H9 (cell line): Measurements from ENCODE around the gene PRKAR1A. TPM values are rescaled to one million over a fixed set of nuclear protein-coding genes. Genes with fewer than 3 reads are reported as not detected.

Experiments
- DNase-seq: peaks from one replicate; pipeline ENCODE4 v3.0.0-alpha.2; 2017
- H2AFZ ChIP-seq: one replicate; pipeline ENCODE4 v1.6.1; 2013; ENCODE audit warnings: mild to moderate bottlenecking, low read length, control low read depth, moderate library complexity
- H2AK5ac ChIP-seq: 2 replicates; pipeline ENCODE4 v1.6.1; 2013; ENCODE audit warnings: low read length, control low read depth, mixed read lengths; ENCODE audit not compliant: insufficient read length
- H2BK120ac ChIP-seq: one replicate; pipeline ENCODE4 v1.6.1; 2013; ENCODE audit warnings: low read depth, mild to moderate bottlenecking, low read length, control low read depth, inconsistent platforms; ENCODE audit not compliant: poor library complexity, severe bottlenecking
- H2BK12ac ChIP-seq: 2 replicates; pipeline ENCODE4 v1.6.1; 2013; ENCODE audit warnings: low read length, control low read depth, mixed read lengths, low read depth; ENCODE audit not compliant: insufficient read length
- H2BK15ac ChIP-seq: 2 replicates; pipeline ENCODE4 v1.6.1; 2013; ENCODE audit warnings: low read depth, low read length, control low read depth
- H2BK20ac ChIP-seq: one replicate; pipeline ENCODE4 v1.6.1; 2013; ENCODE audit warnings: low read depth, mild to moderate bottlenecking, low read length, control low read depth, inconsistent platforms; ENCODE audit not compliant: poor library complexity, severe bottlenecking
- H2BK5ac ChIP-seq: 2 replicates; pipeline ENCODE4 v1.6.1; 2013; ENCODE audit warnings: low read length, control low read depth, mixed read lengths; ENCODE audit not compliant: insufficient read length
- H3K14ac ChIP-seq: 2 replicates; pipeline ENCODE4 v1.6.1; 2013; ENCODE audit warnings: low read length, control low read depth; ENCODE audit not compliant: insufficient read depth
- H3K18ac ChIP-seq: 2 replicates; pipeline ENCODE4 v1.6.1; 2013; ENCODE audit warnings: low read depth, mild to moderate bottlenecking, mixed read lengths, low read length, control low read depth; ENCODE audit not compliant: insufficient read length
- H3K23ac ChIP-seq: 2 replicates; pipeline ENCODE4 v1.6.1; 2013; ENCODE audit warnings: low read length, control low read depth, mixed read lengths, low read depth; ENCODE audit not compliant: insufficient read length
- H3K23me2 ChIP-seq: 2 replicates; pipeline ENCODE4 v1.6.1; 2013; ENCODE audit warnings: low read depth, mild to moderate bottlenecking, mixed read lengths, low read length, control low read depth; ENCODE audit not compliant: insufficient read length, poor library complexity, severe bottlenecking
- H3K27ac ChIP-seq: 2 replicates; pipeline ENCODE4 v1.5.1; 2013; ENCODE audit warnings: low read length, control low read depth, mixed read lengths, low read depth; ENCODE audit not compliant: insufficient read length
- H3K27me3 ChIP-seq: 2 replicates; pipeline ENCODE4 v1.6.1; 2013; ENCODE audit warnings: low read length, control low read depth, inconsistent platforms; ENCODE audit not compliant: insufficient read depth
- H3K4ac ChIP-seq: 2 replicates; pipeline ENCODE4 v1.6.1; 2013; ENCODE audit warnings: low read depth, mild to moderate bottlenecking, control low read depth, inconsistent platforms, low read length, moderate library complexity
- H3K4me1 ChIP-seq: 2 replicates; pipeline ENCODE4 v1.6.1; 2013; ENCODE audit warnings: low read length, control low read depth, inconsistent platforms; ENCODE audit not compliant: insufficient read depth
- H3K4me2 ChIP-seq: 2 replicates; pipeline ENCODE4 v1.6.1; 2013; ENCODE audit warnings: low read length, control low read depth, mixed read lengths; ENCODE audit not compliant: insufficient read length, insufficient read depth
- H3K56ac ChIP-seq: 2 replicates; pipeline ENCODE4 v1.6.1; 2013; ENCODE audit warnings: low read depth, mild to moderate bottlenecking, mixed read lengths, low read length, control low read depth; ENCODE audit not compliant: insufficient read length
- H3K79me1 ChIP-seq: 2 replicates; pipeline ENCODE4 v1.6.1; 2013; ENCODE audit warnings: low read depth, mild to moderate bottlenecking, moderate library complexity, low read length, control low read depth, inconsistent platforms; ENCODE audit not compliant: insufficient read depth, poor library complexity, severe bottlenecking
- H3K79me2 ChIP-seq: 2 replicates; pipeline ENCODE4 v1.6.1; 2013; ENCODE audit warnings: low read length, control low read depth, inconsistent platforms; ENCODE audit not compliant: insufficient read depth
- H3K9ac ChIP-seq: 2 replicates; pipeline ENCODE4 v1.6.1; 2013; ENCODE audit warnings: low read length, control low read depth, mixed read lengths; ENCODE audit not compliant: insufficient read length; ENCODE audit errors: extremely low read depth
- H3K9me3 ChIP-seq: one replicate; pipeline ENCODE4 v1.6.1; 2013; ENCODE audit warnings: low read depth, low read length, inconsistent platforms; ENCODE audit not compliant: control insufficient read depth
- H3T11ph ChIP-seq: one replicate; pipeline ENCODE4 v1.6.1; 2013; ENCODE audit warnings: mild to moderate bottlenecking, low read length, control low read depth, inconsistent platforms
- H4K20me1 ChIP-seq: one replicate; pipeline ENCODE4 v1.6.1; 2013; ENCODE audit not compliant: control insufficient read depth, insufficient read length, insufficient read depth
- H4K5ac ChIP-seq: 2 replicates; pipeline ENCODE4 v1.6.1; 2013; ENCODE audit warnings: low read depth, mild to moderate bottlenecking, mixed read lengths, low read length, control low read depth; ENCODE audit not compliant: insufficient read length
- H4K8ac ChIP-seq: replicated peaks from 2 replicates; pipeline ENCODE4 v1.6.1; 2013; ENCODE audit warnings: low read length, control low read depth, mixed read lengths, low read depth; ENCODE audit not compliant: insufficient read length
- H4K91ac ChIP-seq: 2 replicates; pipeline ENCODE4 v1.6.1; 2013; ENCODE audit warnings: low read depth, mild to moderate bottlenecking, moderate library complexity, mixed read lengths, low read length, control low read depth; ENCODE audit not compliant: insufficient read length
- H3K27ac Mint-ChIP-seq, 3 experiments: 2 replicates in 2 of 3; 3 replicates in 1 of 3; pipeline ENCODE4 v1.8.0; 2020 to 2021; ENCODE audit warnings: mixed read lengths in 3 of 3, mild to moderate bottlenecking in 1 of 3, moderate library complexity in 1 of 3
- H3K27me3 Mint-ChIP-seq: 2 replicates; pipeline ENCODE4 v1.8.0; 2021; ENCODE audit warnings: low read depth, mild to moderate bottlenecking, moderate library complexity, mixed read lengths
- H3K36me3 Mint-ChIP-seq, 3 experiments: 2 replicates in 2 of 3; 3 replicates in 1 of 3; pipeline ENCODE4 v1.8.0; 2020 to 2021; ENCODE audit warnings: low read depth in 3 of 3, mixed read lengths in 3 of 3; ENCODE audit not compliant: insufficient read depth in 1 of 3
- H3K4me1 Mint-ChIP-seq, 2 experiments: 2 replicates each; pipeline ENCODE4 v1.8.0; 2020; ENCODE audit warnings: mixed read lengths in 2 of 2
- H3K4me3 Mint-ChIP-seq, 2 experiments: 2 replicates in 1 of 2; 3 replicates in 1 of 2; pipeline ENCODE4 v1.8.0; 2020 to 2021; ENCODE audit warnings: mild to moderate bottlenecking in 2 of 2, mixed read lengths in 2 of 2, moderate library complexity in 1 of 2
- H3K9me3 Mint-ChIP-seq, 2 experiments: 2 replicates in 1 of 2; 3 replicates in 1 of 2; pipeline ENCODE4 v1.8.0; 2020; ENCODE audit warnings: mild to moderate bottlenecking in 2 of 2, mixed read lengths in 2 of 2, moderate library complexity in 1 of 2
- CTCF ChIP-seq: fragments of 200-600 bp; sonication (generic); conservative IDR thresholded peaks from 3 replicates; pipeline ENCODE4 v1.8.0; 2021; ENCODE audit warnings: antibody characterized with exemption, mild to moderate bottlenecking
- WGBS: extraction: QIAGEN DNeasy Blood & Tissue Kit; methylation state at CpG from one replicate; pipeline ENCODE4 v1.1.7; 2013; ENCODE audit warnings: missing lambda C conversion rate, low lambda C conversion rate, mixed read lengths; ENCODE audit not compliant: insufficient read length; ENCODE audit errors: extremely low coverage; 5-methylcytosine and 5-hydroxymethylcytosine counted together
- total RNA-seq: library from RNA; stranded (reverse); gene quantifications from 2 replicates; pipeline ENCODE4 v1.2.1, GENCODE V29; 2021

Gene PRKAR1A
- total RNA-seq, 1 experiment from 2014 or later = 171 TPM

GRCh38 chr17:68505951-68506350 lies 6.3 kb upstream of the PRKAR1A start:
- no peak overlapping the region for H3K27ac ChIP-seq
- no peak overlapping the region for H3K18ac ChIP-seq
- H3K9me3 ChIP-seq = no peaks in the 10 kb centered on the region
- H2BK12ac ChIP-seq = no peak overlapping the region
- Mint-ChIP-seq H3K9me3 (no peaks in the 10 kb centered on the region), H3K27ac (no peak overlapping the region), H3K36me3 (no peaks in the 10 kb centered on the region; a peak in 1 of 7 replicates), H3K4me1 (peaks cover 15 to 26% of the 10 kb centered on the region in 2 experiments), H3K27me3 (no peaks in the 10 kb centered on the region; the same call in 1 of the 2 replicates), H3K4me3 (no peak overlapping the region)
- no peak overlapping the region for H3K56ac ChIP-seq
- no peak for TF ChIP-seq CTCF
- no peak overlapping the region for H3K4ac ChIP-seq
- H2BK15ac ChIP-seq = no peak overlapping the region
- no peak overlapping the region for H3T11ph ChIP-seq
- DNase-seq = no peak
- no peaks in the 10 kb centered on the region for H3K27me3 ChIP-seq
- H3K79me1 ChIP-seq = no peaks in the 10 kb centered on the region
- no peak overlapping the region for H4K5ac ChIP-seq
- no peak overlapping the region for H2BK120ac ChIP-seq
- no peak overlapping the region for H3K9ac ChIP-seq
- WGBS = no CpG with 5 or more reads among the region's 1 CpG
- no peaks in the 10 kb centered on the region for H4K20me1 ChIP-seq
- H3K23me2 ChIP-seq = no peaks in the 10 kb centered on the region
- H3K4me2 ChIP-seq = no peak overlapping the region
- H2BK20ac ChIP-seq = no peak overlapping the region
- no peak overlapping the region for H2BK5ac ChIP-seq
- H3K79me2 ChIP-seq = no peaks in the 10 kb centered on the region
- H2AFZ ChIP-seq = no peak overlapping the region
- H3K23ac ChIP-seq = no peak overlapping the region
- H4K8ac ChIP-seq = no peak overlapping the region
- no peak overlapping the region for H3K14ac ChIP-seq
- no peak overlapping the region for H4K91ac ChIP-seq
- H3K4me1 ChIP-seq = no peaks in the 10 kb centered on the region; the same call in 1 of the 2 replicates
- no peak overlapping the region for H2AK5ac ChIP-seq
